ENCODE measurements around the gene GSK3B.

- TF ChIP-seq CTCF (IDR thresholded peaks at IDR 0.05) (no peak), EZH2 (IDR thresholded peaks at IDR 0.05) (no peak), EZH2phosphoT487 (IDR thresholded peaks at IDR 0.05) (no peak)
Observed at GRCh38 chr3:119974656-119975055, 119.6 kb downstream of the GSK3B start.

Data from neural progenitor cell (in vitro differentiated cells).